Activated CD8-positive, alpha-beta memory T cell treated with anti-CD3 and anti-CD28 coated beads, Interleukin-2, amount 10 ng/mL, durations not matched to agents 7 days and 5 days (primary cell): Measurements from ENCODE around the gene GRHL1. TPM values are rescaled to one million over a fixed set of nuclear protein-coding genes. Genes with fewer than 3 reads are reported as not detected.
"Not testable (repeated sequence)": the region's sequence is repeated elsewhere in the genome, so short reads cannot be mapped to it uniquely, and the experiment has no call there.

Experiments
- ATAC-seq: fragments of 150-1000 bp; cut with Tn5 transposase; one replicate; pipeline ENCODE4 v1.10.0; 2021; ENCODE audit warnings: moderate library complexity
- CTCF ChIA-PET: fragments of 350-600 bp; sonication (Branson Sonifier 250); formaldehyde crosslinking; loops from one replicate; lab custom pipeline; 2021; ENCODE audit warnings: antibody characterized with exemption; lab: Charles Lee
- DNase-seq: peaks from one replicate; pipeline ENCODE4 v3.0.0-alpha.2; 2020
- H3K27ac Mint-ChIP-seq: one replicate; pipeline ENCODE4 v1.8.0; 2021; ENCODE audit warnings: mild to moderate bottlenecking, mixed read lengths
- H3K27me3 Mint-ChIP-seq: one replicate; pipeline ENCODE4 v1.8.0; 2021; ENCODE audit warnings: mixed read lengths
- H3K36me3 Mint-ChIP-seq: one replicate; pipeline ENCODE4 v1.8.0; 2021; ENCODE audit warnings: mild to moderate bottlenecking, mixed read lengths
- H3K4me1 Mint-ChIP-seq: one replicate; pipeline ENCODE4 v1.8.0; 2021; ENCODE audit warnings: mixed read lengths
- H3K4me3 Mint-ChIP-seq: one replicate; pipeline ENCODE4 v1.8.0; 2021; ENCODE audit warnings: mild to moderate bottlenecking, moderate library complexity, mixed read lengths
- H3K9me3 Mint-ChIP-seq: one replicate; pipeline ENCODE4 v1.8.0; 2022; ENCODE audit warnings: low read depth, mixed read lengths
- total RNA-seq, 2 experiments: library from RNA; stranded (reverse); gene quantifications; one replicate each; pipeline ENCODE4 v1.2.3, GENCODE V29; 2021

Gene GRHL1
- total RNA-seq, 2 experiments from 2014 or later, result 0.64 to 1.0 TPM

- ATAC-seq (no peak), DNase-seq (no peak)
- Mint-ChIP-seq H3K4me1 (peaks cover 2% of the 10 kb centered on the region), H3K9me3 (no peaks in the 10 kb centered on the region), H3K36me3 (no peaks in the 10 kb centered on the region), H3K27me3 (peaks cover 28% of the 10 kb centered on the region), H3K4me3 (no peak overlapping the region), H3K27ac (no peak overlapping the region)
- CTCF ChIA-PET, result interaction anchor here (0.9 to 2.3 kb wide), 2 partner anchors 21 to 62 kb away, joined by 3 to 7 read pairs; no protein-coding TSS in a partner anchor
These were observed 54.2 kb downstream of the GRHL1 start for GRCh38 chr2:10005461-10006235.

- no peak overlapping the region for H3K27ac Mint-ChIP-seq
- H3K36me3 Mint-ChIP-seq, result no peaks in the 10 kb centered on the region
- ATAC-seq, result peak; percentile 30
- H3K27me3 Mint-ChIP-seq, result peaks cover 28% of the 10 kb centered on the region
- no peak for DNase-seq
- peaks cover 2% of the 10 kb centered on the region for H3K4me1 Mint-ChIP-seq
- no peak overlapping the region for H3K4me3 Mint-ChIP-seq
- no peaks in the 10 kb centered on the region for H3K9me3 Mint-ChIP-seq
- CTCF ChIA-PET, result interaction anchor here (0.9 to 2.3 kb wide), 2 partner anchors 22 to 61 kb away, joined by 3 to 7 read pairs; no protein-coding TSS in a partner anchor
These were observed 55.0 kb downstream of the GRHL1 start for GRCh38 chr2:10006236-10007161.

GRCh38 chr2:10007435-10007834 is 55.9 kb downstream of the GRHL1 start:
- Mint-ChIP-seq H3K36me3 (no peaks in the 10 kb centered on the region), H3K4me1 (no peaks in the 10 kb centered on the region), H3K4me3 (no peak overlapping the region), H3K27ac (no peak overlapping the region), H3K27me3 (peaks cover 28% of the 10 kb centered on the region), H3K9me3 (no peaks in the 10 kb centered on the region)
- DNase-seq (no peak), ATAC-seq (no peak)
- CTCF ChIA-PET, result no interaction called here

- no peaks in the 10 kb centered on the region for H3K36me3 Mint-ChIP-seq
- no peaks in the 10 kb centered on the region for H3K4me1 Mint-ChIP-seq
- no peak overlapping the region for H3K27ac Mint-ChIP-seq
- peaks cover 28% of the 10 kb centered on the region for H3K27me3 Mint-ChIP-seq
- CTCF ChIA-PET, result no interaction called here
- DNase-seq (no peak), ATAC-seq (no peak)
- no peaks in the 10 kb centered on the region for H3K9me3 Mint-ChIP-seq
- no peak overlapping the region for H3K4me3 Mint-ChIP-seq
These were observed 56.7 kb downstream of the GRHL1 start for GRCh38 chr2:10007921-10008808.

- Mint-ChIP-seq H3K27me3 (peaks cover 28% of the 10 kb centered on the region), H3K27ac (no peak overlapping the region), H3K4me3 (no peak overlapping the region), H3K9me3 (no peaks in the 10 kb centered on the region), H3K36me3 (no peaks in the 10 kb centered on the region), H3K4me1 (no peaks in the 10 kb centered on the region)
- ATAC-seq (no peak), DNase-seq (no peak)
- CTCF ChIA-PET, result no interaction called here
These were observed 57.3 kb downstream of the GRHL1 start for GRCh38 chr2:10008809-10009176.

- no peak overlapping the region for H3K27ac Mint-ChIP-seq
- peaks cover 28% of the 10 kb centered on the region for H3K27me3 Mint-ChIP-seq
- CTCF ChIA-PET, result no interaction called here
- H3K36me3 Mint-ChIP-seq, result no peaks in the 10 kb centered on the region
- H3K4me3 Mint-ChIP-seq, result no peak overlapping the region
- ATAC-seq, result no peak
- no peaks in the 10 kb centered on the region for H3K4me1 Mint-ChIP-seq
- DNase-seq, result no peak
- H3K9me3 Mint-ChIP-seq, result no peaks in the 10 kb centered on the region
These were observed 57.8 kb downstream of the GRHL1 start for GRCh38 chr2:10009271-10009810.

- no peaks in the 10 kb centered on the region for H3K9me3 Mint-ChIP-seq
- H3K27me3 Mint-ChIP-seq, result peaks cover 26% of the 10 kb centered on the region
- DNase-seq (no peak), ATAC-seq (no peak)
- H3K36me3 Mint-ChIP-seq, result no peaks in the 10 kb centered on the region
- no peak overlapping the region for H3K27ac Mint-ChIP-seq
- no peak overlapping the region for H3K4me3 Mint-ChIP-seq
- no peaks in the 10 kb centered on the region for H3K4me1 Mint-ChIP-seq
- CTCF ChIA-PET, result interaction anchor here (1.1 kb wide), 1 partner anchor 26 kb away, joined by 5 read pairs; no protein-coding TSS in a partner anchor
These were observed 58.6 kb downstream of the GRHL1 start for GRCh38 chr2:10009811-10010781.

- ATAC-seq, H3K27ac Mint-ChIP-seq, H3K9me3 Mint-ChIP-seq, H3K4me1 Mint-ChIP-seq, H3K36me3 Mint-ChIP-seq, DNase-seq, H3K4me3 Mint-ChIP-seq: not testable (repeated sequence)
- H3K27me3 Mint-ChIP-seq, result peaks cover 20% of the 10 kb centered on the region
- CTCF ChIA-PET, result interaction anchor here (1.1 kb wide), 1 partner anchor 27 kb away, joined by 5 read pairs; no protein-coding TSS in a partner anchor
These were observed 59.5 kb downstream of the GRHL1 start for GRCh38 chr2:10010861-10011605.

GRCh38 chr2:10011606-10012325 is 60.3 kb downstream of the GRHL1 start:
- H3K36me3 Mint-ChIP-seq, H3K9me3 Mint-ChIP-seq, ATAC-seq, H3K27ac Mint-ChIP-seq, DNase-seq, H3K4me1 Mint-ChIP-seq, H3K4me3 Mint-ChIP-seq, CTCF ChIA-PET: not testable (repeated sequence)
- H3K27me3 Mint-ChIP-seq, result peaks cover 16% of the 10 kb centered on the region

GRCh38 chr2:10012366-10012962 is 61.0 kb downstream of the GRHL1 start:
- CTCF ChIA-PET, DNase-seq, H3K36me3 Mint-ChIP-seq, ATAC-seq, H3K4me3 Mint-ChIP-seq, H3K27ac Mint-ChIP-seq, H3K9me3 Mint-ChIP-seq, H3K4me1 Mint-ChIP-seq: not testable (repeated sequence)
- H3K27me3 Mint-ChIP-seq, result peaks cover 18% of the 10 kb centered on the region
